ENCODE results near the gene NCOA3. TPM values are rescaled to one million over a fixed set of nuclear protein-coding genes. Genes with fewer than 3 reads are reported as not detected.

The NCOA3 gene
- total and polyA plus RNA-seq, 10 of the 15 experiments (the other 5 are each of a cell fraction or from before 2014, with no cell fraction given) = 16.9 to 96.2 (median 73.6) TPM

GRCh38 chr20:47466704-47467459 is 34.8 kb upstream of the NCOA3 start:
- DNase-seq (ENCODE audit: low read depth, low spot score) = no peak
- peak; percentile 55 for ATAC-seq
- no peak overlapping the region; the same call in 1 of the 2 replicates for H3K4me2 ChIP-seq (ENCODE audit: control insufficient read depth, insufficient read depth)
- no peaks in the 10 kb centered on the region for H3K36me3 ChIP-seq (ENCODE audit: control insufficient read depth in 2 of 2, insufficient read depth in 2 of 2, low read length in 1 of 2)
- no peak overlapping the region for H3K4me3 ChIP-seq
- RAD21 ChIA-PET (ENCODE audit: unreplicated experiment) = interaction anchor here (0.6 to 2.6 kb wide), 13 partner anchors 9 to 193 kb away, joined by 3 to 18 read pairs (median 7); partner anchors contain the start of gene NCOA3
- WGBS (ENCODE audit: insufficient coverage, insufficient replicate concordance, low lambda C conversion rate, missing lambda C conversion rate) = 92% methylated on average over 15 of the region's 15 CpGs
- POLR2A ChIA-PET = interaction anchor here (0.6 to 3.5 kb wide), 10 partner anchors 11 to 96 kb away, joined by 3 to 27 read pairs (median 4); no protein-coding TSS in a partner anchor
- H3K27me3 ChIP-seq (replicated peaks in 1 of 2; ENCODE audit: control insufficient read depth in 2 of 2, insufficient read depth in 2 of 2, low read length in 1 of 2) = no peaks in the 10 kb centered on the region
- peaks cover 35% of the 10 kb centered on the region for H3K4me1 ChIP-seq (ENCODE audit: control insufficient read depth, insufficient read depth, low read length)
- peak; percentile 59 for FAIRE-seq
- SMC1A ChIA-PET (ENCODE audit: uncharacterized antibody, unreplicated experiment) = interaction anchor here (0.7 to 10.1 kb wide), 11 partner anchors 10 to 154 kb away, joined by 3 to 142 read pairs (median 6); partner anchors contain the start of gene NCOA3
- H3K27ac ChIP-seq (ENCODE audit: control insufficient read depth, insufficient read depth) = peak overlapping the region; percentile 91
- CTCF ChIA-PET = interaction anchor here (1.1 to 1.7 kb wide), 3 partner anchors 11 to 37 kb away, joined by 3 to 9 read pairs (median 4); no protein-coding TSS in a partner anchor
- BruUV-seq (replicated peaks) = no TSS peak
- intact Hi-C loops (cut with micrococcal nuclease; ENCODE audit: unreplicated experiment) (no loop called here), in situ Hi-C loops (cut with MboI) (no loop called here)
- peak overlapping the region; percentile 45 for H2AFZ ChIP-seq (ENCODE audit: control insufficient read depth, low read depth, low read length)
- H3K79me2 ChIP-seq (ENCODE audit: control insufficient read depth, insufficient read depth, low read length) = no peaks in the 10 kb centered on the region
- 0 out of 2 replicates have a peak overlapping the region, but pooled peaks have one; percentile 18 for H3K9ac ChIP-seq (ENCODE audit: control insufficient read depth, insufficient read depth, low read length)
- no peaks in the 10 kb centered on the region; the same call in 2 of the 3 replicates for H3K9me3 ChIP-seq (replicated peaks; ENCODE audit: control insufficient read depth, insufficient read depth, low read length)
- H4K20me1 ChIP-seq (ENCODE audit: control insufficient read depth, insufficient read depth) = no peaks in the 10 kb centered on the region
- TF ChIP-seq ZSCAN29 (IDR thresholded peaks at IDR 0.05) (no peak), BMI1 (IDR thresholded peaks at IDR 0.05; ENCODE audit: borderline replicate concordance) (no peak), SKIL (IDR thresholded peaks at IDR 0.05; ENCODE audit: low read depth, poor library complexity, severe bottlenecking) (peak; percentile 31), EGR1 (IDR thresholded peaks at IDR 0.05; ENCODE audit: borderline replicate concordance in 1 of 2, low read depth in 2 of 2, low read length in 2 of 2) (no peak), BCL11A (IDR thresholded peaks at IDR 0.05; ENCODE audit: low read depth, low read length) (no peak), ZBTB11 (CRISPR knock-in tag; IDR thresholded peaks at IDR 0.05) (no peak), CBFB (IDR thresholded peaks at IDR 0.05; ENCODE audit: low read depth) (0 out of 2 replicates have a peak, but pooled peaks have one; percentile 23), ZNF274 (IDR thresholded peaks at IDR 0.05; ENCODE audit: insufficient read depth, insufficient read length) (no peak), NKRF (conservative IDR thresholded peaks at IDR 0.05) (no peak), WRNIP1 (IDR thresholded peaks at IDR 0.05; ENCODE audit: borderline replicate concordance, low read depth, low read length) (no peak), ZNF384 (IDR thresholded peaks at IDR 0.05; ENCODE audit: borderline replicate concordance, low read depth, low read length) (peak; percentile 65; the same call in 1 of the 2 replicates), E2F4 (IDR thresholded peaks at IDR 0.05; ENCODE audit: low read depth, low read length) (no peak), TAF1 (IDR thresholded peaks at IDR 0.05; ENCODE audit: borderline replicate concordance, low read depth, low read length) (no peak)

All from GM12878 (cell line).